GM12878 (cell line): ENCODE data around the gene LMBR1. TPM values are rescaled to one million over a fixed set of nuclear protein-coding genes. Genes with fewer than 3 reads are reported as not detected.

Source experiments
- ATAC-seq: fragments of 200-7000 bp; cut with Tn5 transposase; 3 replicates; pipeline ENCODE4 v1.9.1; 2020; ENCODE audit warnings: mild to moderate bottlenecking, moderate library complexity
- BruUV-seq: library from RNA; stranded (reverse); fragments of 400-500 nt; replicated peaks from 2 replicates; lab custom pipeline; 2021; lab: Mats Ljungman, UMichigan
- CTCF ChIA-PET: fragments of 300-600 bp; sonication (Branson Sonifier 250); formaldehyde crosslinking; extraction: SDS; loops from one replicate; lab custom pipeline; 2021; ENCODE audit warnings: inconsistent platforms; lab: Yijun Ruan, JAX
- POLR2A ChIA-PET: fragments of 350-600 bp; formaldehyde crosslinking; extraction: SDS; loops from one replicate; lab custom pipeline; 2021; ENCODE audit warnings: inconsistent platforms; lab: Charles Lee
- RAD21 ChIA-PET: fragments of 300-600 bp; sonication (Branson Sonifier 250); formaldehyde crosslinking; loops from one replicate; lab custom pipeline; 2023; ENCODE audit warnings: antibody characterized with exemption; ENCODE audit not compliant: unreplicated experiment; lab: Charles Lee
- SMC1A ChIA-PET: fragments of 300-600 bp; sonication (Branson Sonifier 250); formaldehyde crosslinking; loops from one replicate; lab custom pipeline; 2023; ENCODE audit not compliant: unreplicated experiment, uncharacterized antibody; lab: Charles Lee
- DNase-seq: peaks from one replicate; pipeline ENCODE4 v3.0.0-alpha.2; 2011; ENCODE audit warnings: low read depth, low spot score
- FAIRE-seq: peaks from 3 replicates; lab custom pipeline; 2011; peaks lifted over from hg19 to GRCh38; lab: Jason Lieb, UNC
- H2AFZ ChIP-seq: 2 replicates; pipeline ENCODE4 v1.6.0; 2011; ENCODE audit warnings: low read depth, low read length, control low read depth; ENCODE audit not compliant: control insufficient read depth
- H3K27ac ChIP-seq: 2 replicates; pipeline ENCODE4 v1.5.1; 2011; ENCODE audit warnings: control low read depth; ENCODE audit not compliant: control insufficient read depth, insufficient read depth
- H3K27me3 ChIP-seq, 2 experiments: replicated peaks in 1 of 2; 2 replicates each; pipeline versions ENCODE4 v1.6.0 to v1.6.1; 2011; ENCODE audit warnings: low read length in 1 of 2; ENCODE audit not compliant: control insufficient read depth in 2 of 2, insufficient read depth in 2 of 2
- H3K36me3 ChIP-seq, 2 experiments: 2 replicates each; pipeline ENCODE4 v1.5.1; 2011; ENCODE audit warnings: low read length in 1 of 2; ENCODE audit not compliant: control insufficient read depth in 2 of 2, insufficient read depth in 2 of 2
- H3K4me1 ChIP-seq: 2 replicates; pipeline ENCODE4 v1.6.1; 2011; ENCODE audit warnings: mild to moderate bottlenecking, low read length, moderate library complexity, mixed read lengths; ENCODE audit not compliant: control insufficient read depth, insufficient read depth
- H3K4me2 ChIP-seq: 2 replicates; pipeline ENCODE4 v1.6.0; 2011; ENCODE audit warnings: control low read depth; ENCODE audit not compliant: control insufficient read depth, insufficient read depth
- H3K4me3 ChIP-seq: fragments of 200-600 bp; sonication (generic); 2 replicates; pipeline ENCODE4 v1.5.1; 2016
- H3K79me2 ChIP-seq: 2 replicates; pipeline ENCODE4 v1.6.0; 2011; ENCODE audit warnings: low read length; ENCODE audit not compliant: control insufficient read depth, insufficient read depth
- H3K9ac ChIP-seq: 2 replicates; pipeline ENCODE4 v1.8.0; 2011; ENCODE audit warnings: low read length, control low read depth, mixed read lengths; ENCODE audit not compliant: control insufficient read depth, insufficient read depth
- H3K9me3 ChIP-seq: replicated peaks from 3 replicates; pipeline ENCODE4 v1.5.1; 2011; ENCODE audit warnings: mild to moderate bottlenecking, low read length; ENCODE audit not compliant: control insufficient read depth, insufficient read depth
- H4K20me1 ChIP-seq: 2 replicates; pipeline ENCODE4 v1.6.0; 2011; ENCODE audit not compliant: control insufficient read depth, insufficient read depth
- BMI1 ChIP-seq: fragments of 450-650 bp; IDR thresholded peaks from 2 replicates; pipeline ENCODE4 v1.6.1; 2016; ENCODE audit warnings: mild to moderate bottlenecking, moderate library complexity, borderline replicate concordance
- CEBPB ChIP-seq, 2 experiments: fragments of 150-350 bp in 1 of 2; IDR thresholded peaks; 2 replicates each; pipeline ENCODE4 v1.6.1; 2012 to 2014; ENCODE audit warnings: low read depth in 2 of 2, low read length in 2 of 2, borderline replicate concordance in 1 of 2, inconsistent platforms in 1 of 2
- EGR1 ChIP-seq, 2 experiments: IDR thresholded peaks; 1 replicate in 1 of 2; 2 replicates in 1 of 2; pipeline ENCODE4 v1.6.1; 2011 to 2012; ENCODE audit warnings: low read depth in 2 of 2, low read length in 2 of 2, borderline replicate concordance in 1 of 2, mild to moderate bottlenecking in 1 of 2, moderate library complexity in 1 of 2
- MTA2 ChIP-seq: fragments of 450-650 bp; IDR thresholded peaks from 2 replicates; pipeline ENCODE4 v1.6.1; 2016; ENCODE audit warnings: low read depth, mild to moderate bottlenecking, moderate library complexity
- PKNOX1 ChIP-seq: fragments of 450-650 bp; IDR thresholded peaks from 2 replicates; pipeline ENCODE4 v1.6.1; 2016; ENCODE audit warnings: mild to moderate bottlenecking
- POU2F2 ChIP-seq: IDR thresholded peaks from 3 replicates; pipeline ENCODE4 v1.6.1; 2011; ENCODE audit warnings: low read depth, mild to moderate bottlenecking, low read length, borderline replicate concordance
- RBBP5 ChIP-seq: fragments of 200-600 bp; sonication (generic); conservative IDR thresholded peaks from 2 replicates; pipeline ENCODE4 v1.6.1; 2016
- SMAD1 ChIP-seq: fragments of 450-650 bp; IDR thresholded peaks from 2 replicates; pipeline ENCODE4 v1.6.1; 2018; ENCODE audit warnings: mild to moderate bottlenecking, low read depth; ENCODE audit not compliant: partially characterized antibody
- SRF ChIP-seq, 2 experiments: IDR thresholded peaks; 2 replicates each; pipeline ENCODE4 v1.6.1; 2011; ENCODE audit warnings: low read depth in 2 of 2, low read length in 2 of 2, mild to moderate bottlenecking in 1 of 2, moderate library complexity in 1 of 2
- ZBTB11 ChIP-seq: fragments of 450-650 bp; formaldehyde crosslinking; IDR thresholded peaks from 2 replicates; pipeline ENCODE4 v1.5.0; 2022; ENCODE audit warnings: mild to moderate bottlenecking, missing genetic modification characterization
- WGBS: methylation state at CpG from one replicate; pipeline ENCODE4 v1.1.6; 2016; ENCODE audit warnings: low lambda C conversion rate; ENCODE audit not compliant: insufficient replicate concordance, insufficient coverage; ENCODE audit errors: missing lambda C conversion rate; 5-methylcytosine and 5-hydroxymethylcytosine counted together
- in situ Hi-C: fragments of 300-500 bp; cut with MboI; formaldehyde crosslinking; loops from 9 replicates; pipeline ENCODE4 v1.14.3; 2018; ENCODE audit warnings: mixed read lengths
- intact Hi-C: fragments of 100-400 bp; cut with micrococcal nuclease; formaldehyde crosslinking; loops from one replicate; pipeline ENCODE4 v1.14.2; 2022; ENCODE audit not compliant: unreplicated experiment
- polyA plus RNA-seq, 11 experiments: library from polyadenylated mRNA; depleted of rRNA in 4 of 11; unstranded in 6 of 11; stranded (reverse) in 5 of 11; fragments of >200 nt; fragmentation: Nextera tagmentation in 4 of 11; fragmentation: Illumina TruSeq in 1 of 11; extraction: Ambion mirVana in 4 of 11; extraction: Trizol in 1 of 11; gene quantifications; 1 replicate in 1 of 11; 2 replicates in 10 of 11; pipeline versions ENCODE4 v1.2.1 to v1.2.3, GENCODE V29; 2011 to 2016; ENCODE audit warnings: inconsistent platforms in 2 of 11, missing spikeins in 2 of 11, low read depth in 1 of 11
- total RNA-seq, 4 experiments: library from RNA; depleted of rRNA in 3 of 4; stranded (reverse); fragments of >200 nt in 3 of 4; fragmentation: Illumina TruSeq in 1 of 4; extraction: Trizol in 1 of 4; gene quantifications; 2 replicates each; pipeline versions ENCODE4 v1.2.1 to v1.2.3, GENCODE V29; 2013 to 2021

The LMBR1 gene
- total and polyA plus RNA-seq, 10 of the 15 experiments (the other 5 are each of a cell fraction or from before 2014, with no cell fraction given): 4.0 to 63.5 (median 28.8) TPM

GRCh38 chr7:156906200-156906649, 13.2 kb upstream of the LMBR1 start:
- WGBS: 52% methylated on average over 4 of the region's 4 CpGs
- no peak for DNase-seq
- Histone ChIP-seq H3K27ac (no peak overlapping the region), H3K4me3 (no peak overlapping the region), H4K20me1 (no peaks in the 10 kb centered on the region), H3K9ac (no peak overlapping the region), H3K9me3 (no peaks in the 10 kb centered on the region), H3K79me2 (no peaks in the 10 kb centered on the region), H3K27me3 (no peaks in the 10 kb centered on the region), H2AFZ (no peak overlapping the region), H3K36me3 (no peaks in the 10 kb centered on the region), H3K4me1 (no peaks in the 10 kb centered on the region), H3K4me2 (no peak overlapping the region)
- ChIA-PET CTCF (no interaction called here), POLR2A (no interaction called here), RAD21 (no interaction called here), SMC1A (interaction anchor here (0.6 kb wide), 1 partner anchor 304 kb away, joined by 3 read pairs; no protein-coding TSS in a partner anchor)
- no peak for FAIRE-seq
- BruUV-seq: no TSS peak
- TF ChIP-seq CEBPB (IDR thresholded peaks at IDR 0.05; ENCODE audit: borderline replicate concordance in 1 of 2, low read depth in 2 of 2, low read length in 2 of 2) (no peak), EGR1 (IDR thresholded peaks at IDR 0.05; ENCODE audit: borderline replicate concordance in 1 of 2, low read depth in 2 of 2, low read length in 2 of 2) (no peak), ZBTB11 (no peak), POU2F2 (no peak), SMAD1 (no peak), PKNOX1 (no peak), RBBP5 (no peak), MTA2 (no peak), BMI1 (no peak), SRF (IDR thresholded peaks at IDR 0.05; ENCODE audit: low read depth in 2 of 2, low read length in 2 of 2) (no peak)
- intact Hi-C loops (loop anchor here (5.0 kb wide), 1 partner anchor 41 kb away; the partner anchor contains the start of gene NOM1), in situ Hi-C loops (no loop called here)
- no peak for ATAC-seq
